HepG2 (cell line): ENCODE measurements around the gene TANGO6. TPM values are rescaled to one million over a fixed set of nuclear protein-coding genes. Genes with fewer than 3 reads are reported as not detected.

Source experiments
- ATAC-seq: fragments of 200-7000 bp; cut with Tn5 transposase; 3 replicates; pipeline ENCODE4 v1.9.1; 2020; ENCODE audit warnings: mild to moderate bottlenecking, moderate library complexity
- BruUV-seq: library from RNA; stranded (reverse); fragments of 400-500 nt; replicated peaks from 2 replicates; lab custom pipeline; 2021; lab: Mats Ljungman, UMichigan
- CTCF ChIA-PET: fragments of 300-600 bp; formaldehyde crosslinking; extraction: SDS; loops from one replicate; lab custom pipeline; 2021; ENCODE audit warnings: low total read pairs, inconsistent platforms, low intra/inter-chr PET ratio; lab: Yijun Ruan, JAX
- POLR2A ChIA-PET: fragments of 350-600 bp; sonication (Branson Sonifier 250); formaldehyde crosslinking; loops from one replicate; lab custom pipeline; 2020; ENCODE audit warnings: antibody characterized with exemption, inconsistent platforms; lab: Yijun Ruan, JAX
- DNase-seq: peaks from one replicate; pipeline ENCODE4 v3.0.0-alpha.2; 2015; ENCODE audit warnings: low spot score
- FAIRE-seq: peaks from 3 replicates; lab custom pipeline; 2011; peaks lifted over from hg19 to GRCh38; lab: Jason Lieb, UNC
- H2AFZ ChIP-seq: one replicate; pipeline ENCODE4 v1.6.1; 2011; ENCODE audit warnings: low read length, inconsistent platforms
- H3K27ac ChIP-seq: fragments of 300-600 bp; 3 replicates; pipeline ENCODE4 v1.8.0; 2011; ENCODE audit warnings: mixed run types, mild to moderate bottlenecking, mixed read lengths, low read length, inconsistent platforms; ENCODE audit not compliant: insufficient read depth; ENCODE audit errors: extremely low read length
- H3K27me3 ChIP-seq, 2 experiments: fragments of 200-600 bp in 1 of 2; 2 replicates in 1 of 2; 3 replicates in 1 of 2; pipeline versions ENCODE4 v1.6.0 to v1.8.0; 2011; ENCODE audit warnings: low read length in 2 of 2, mild to moderate bottlenecking in 2 of 2, moderate library complexity in 2 of 2, inconsistent platforms in 1 of 2; ENCODE audit not compliant: insufficient read depth in 2 of 2, control insufficient read depth in 1 of 2
- H3K36me3 ChIP-seq, 2 experiments: fragments of 200-600 bp in 1 of 2; replicated peaks in 1 of 2; 2 replicates in 1 of 2; 3 replicates in 1 of 2; pipeline versions ENCODE4 v1.5.1 to v1.8.0; 2011; ENCODE audit warnings: low read length in 2 of 2, inconsistent platforms in 1 of 2; ENCODE audit not compliant: insufficient read depth in 2 of 2, control insufficient read depth in 1 of 2
- H3K4me1 ChIP-seq: 2 replicates; pipeline ENCODE4 v1.5.1; 2012; ENCODE audit warnings: low read length, inconsistent platforms; ENCODE audit not compliant: insufficient read depth
- H3K4me2 ChIP-seq: 2 replicates; pipeline ENCODE4 v1.6.0; 2011; ENCODE audit warnings: low read depth, low read length, inconsistent platforms
- H3K4me3 ChIP-seq, 3 experiments: fragments of 200-600 bp in 1 of 3; sonication (generic), shearing (Covaris generic) in 1 of 3; replicated peaks in 1 of 3; 2 replicates each; pipeline ENCODE4 v1.5.1; 2011 to 2016; ENCODE audit warnings: low read length in 3 of 3, inconsistent platforms in 2 of 3, low read depth in 2 of 3, mild to moderate bottlenecking in 2 of 3, control low read depth in 1 of 3, mixed read lengths in 1 of 3; ENCODE audit not compliant: insufficient read depth in 1 of 3
- H3K79me2 ChIP-seq: one replicate; pipeline ENCODE4 v1.6.1; 2011; ENCODE audit warnings: low read length, inconsistent platforms; ENCODE audit not compliant: insufficient read depth
- H3K9ac ChIP-seq: 2 replicates; pipeline ENCODE4 v1.6.0; 2011; ENCODE audit warnings: mild to moderate bottlenecking, low read depth, low read length, inconsistent platforms; ENCODE audit not compliant: insufficient read depth
- H3K9me3 ChIP-seq: 2 replicates; pipeline ENCODE4 v1.5.1; 2012; ENCODE audit warnings: mild to moderate bottlenecking, low read length
- H4K20me1 ChIP-seq: 2 replicates; pipeline ENCODE4 v1.6.0; 2011; ENCODE audit warnings: inconsistent platforms, mild to moderate bottlenecking, low read length, moderate library complexity; ENCODE audit not compliant: insufficient read depth
- ARID4A ChIP-seq: sonication (generic); formaldehyde crosslinking; IDR thresholded peaks from 2 replicates; pipeline ENCODE4 v1.5.0; 2020; ENCODE audit warnings: mild to moderate bottlenecking, missing genetic modification reagents, borderline replicate concordance
- GATAD1 ChIP-seq: IDR thresholded peaks from 2 replicates; pipeline ENCODE4 v1.6.1; 2016; ENCODE audit warnings: missing genetic modification reagents, missing compliant biosample characterization
- GATAD2A ChIP-seq: IDR thresholded peaks from 2 replicates; pipeline ENCODE4 v1.6.1; 2016
- MTERF4 ChIP-seq: sonication (generic); formaldehyde crosslinking; IDR thresholded peaks from 2 replicates; pipeline ENCODE4 v1.8.0; 2023; ENCODE audit warnings: mild to moderate bottlenecking, missing genetic modification reagents
- SNRNP70 ChIP-seq: fragments of 200-400 bp; formaldehyde crosslinking; IDR thresholded peaks from 2 replicates; pipeline ENCODE4 v1.6.1; 2017; ENCODE audit warnings: mild to moderate bottlenecking, low read depth, low read length, moderate library complexity
- THAP11 ChIP-seq: IDR thresholded peaks from 2 replicates; pipeline ENCODE4 v1.6.1; 2016; ENCODE audit warnings: missing biosample characterization, missing genetic modification reagents
- ZBTB1 ChIP-seq: sonication (generic); formaldehyde crosslinking; IDR thresholded peaks from 2 replicates; pipeline ENCODE4 v1.4.0; 2020; ENCODE audit warnings: missing genetic modification reagents, borderline replicate concordance
- ZNF616 ChIP-seq: sonication (generic); formaldehyde crosslinking; IDR thresholded peaks from 2 replicates; pipeline ENCODE4 v1.5.0; 2020; ENCODE audit warnings: low read depth, mild to moderate bottlenecking, missing genetic modification reagents
- WGBS: methylation state at CpG from one replicate; pipeline ENCODE4 v1.1.6; 2017; ENCODE audit warnings: low lambda C conversion rate; 5-methylcytosine and 5-hydroxymethylcytosine counted together
- in situ Hi-C: cut with HindIII; loops from 2 replicates; pipeline ENCODE4 v1.10.0; 2017; ENCODE audit warnings: low pct_unique_long_range_greater_than_20kb; ENCODE audit not compliant: extremely low pct_ligation_motif_present
- intact Hi-C: fragments of 100-400 bp; cut with micrococcal nuclease; formaldehyde crosslinking; loops from one replicate; pipeline ENCODE4 v1.10.0; 2022; ENCODE audit not compliant: unreplicated experiment
- polyA plus RNA-seq, 8 experiments: library from polyadenylated mRNA; depleted of rRNA in 3 of 8; stranded (reverse) in 7 of 8; unstranded in 1 of 8; fragments of >200 nt; fragmentation: Illumina TruSeq in 4 of 8; extraction: Trizol in 4 of 8; gene quantifications; 2 replicates each; pipeline versions ENCODE4 v1.2.1 to v1.2.3, GENCODE V29; 2011 to 2016; ENCODE audit warnings: low read depth in 4 of 8, missing spikeins in 1 of 8, mixed read lengths in 1 of 8; ENCODE audit not compliant: insufficient read depth in 1 of 8
- total RNA-seq, 5 experiments: library from RNA; depleted of rRNA; stranded (reverse); fragments of >200 nt; fragmentation: Illumina TruSeq; extraction: Trizol; gene quantifications; 2 replicates each; pipeline ENCODE4 v1.2.3, GENCODE V29; 2016; ENCODE audit warnings: low read depth in 1 of 5

TANGO6 gene
- total and polyA plus RNA-seq, 2 of the 13 experiments (the other 11 are each of a cell fraction or from before 2014, with no cell fraction given) = 7.2 to 13.3 TPM

- POLR2A ChIA-PET = no interaction called here
- Histone ChIP-seq H3K79me2 (no peaks in the 10 kb centered on the region), H3K9ac (no peak overlapping the region), H3K27me3 (no peaks in the 10 kb centered on the region), H3K4me1 (peaks cover 16% of the 10 kb centered on the region), H3K4me2 (no peak overlapping the region), H3K36me3 (no peaks in the 10 kb centered on the region), H3K4me3 (no peak overlapping the region), H3K9me3 (no peaks in the 10 kb centered on the region), H4K20me1 (no peaks in the 10 kb centered on the region), H2AFZ (no peak overlapping the region), H3K27ac (no peak overlapping the region)
- FAIRE-seq = no peak
- 0 out of 2 replicates have a peak, but pooled peaks have one; percentile 32 for TF ChIP-seq MTERF4 (CRISPR knock-in tag)
- TF ChIP-seq THAP11 (CRISPR knock-in tag) = no peak
- TF ChIP-seq ZNF616 (CRISPR knock-in tag) = no peak
- TF ChIP-seq GATAD1 (CRISPR knock-in tag) = no peak
- TF ChIP-seq GATAD2A (CRISPR knock-in tag) = 0 out of 2 replicates have a peak, but pooled peaks have one; percentile 8
- no peak for TF ChIP-seq ZBTB1 (CRISPR knock-in tag)
- TF ChIP-seq SNRNP70 = no peak
- no peak for TF ChIP-seq ARID4A (CRISPR knock-in tag)
- no peak for ATAC-seq
- in situ Hi-C loops = no loop called here
- 89% methylated on average over 7 of the region's 7 CpGs for WGBS
- CTCF ChIA-PET = no interaction called here
- intact Hi-C loops = no loop called here
- BruUV-seq = no TSS peak
- no peak for DNase-seq
These were observed 234.7 kb downstream of the TANGO6 start for GRCh38 chr16:69078073-69078472.
